H4 (cell line): Measurements from ENCODE around the gene SCGN. TPM values are rescaled to one million over a fixed set of nuclear protein-coding genes. Genes with fewer than 3 reads are reported as not detected.
"Not testable (repeated sequence)": the region's sequence is repeated elsewhere in the genome, so short reads cannot be mapped to it uniquely, and the experiment has no call there.

Experiments used
- DNase-seq: peaks from one replicate; pipeline ENCODE4 v3.0.0-alpha.2; 2015; ENCODE audit warnings: low spot score
- total RNA-seq: library from RNA; depleted of rRNA; stranded (reverse); fragments of >200 nt; shearing (Covaris generic); gene quantifications from 2 replicates; pipeline ENCODE4 v1.2.3, GENCODE V29; 2014; rRNA removed

SCGN gene
- total RNA-seq, 1 experiment from 2014 or later, result not detected

DNA sequence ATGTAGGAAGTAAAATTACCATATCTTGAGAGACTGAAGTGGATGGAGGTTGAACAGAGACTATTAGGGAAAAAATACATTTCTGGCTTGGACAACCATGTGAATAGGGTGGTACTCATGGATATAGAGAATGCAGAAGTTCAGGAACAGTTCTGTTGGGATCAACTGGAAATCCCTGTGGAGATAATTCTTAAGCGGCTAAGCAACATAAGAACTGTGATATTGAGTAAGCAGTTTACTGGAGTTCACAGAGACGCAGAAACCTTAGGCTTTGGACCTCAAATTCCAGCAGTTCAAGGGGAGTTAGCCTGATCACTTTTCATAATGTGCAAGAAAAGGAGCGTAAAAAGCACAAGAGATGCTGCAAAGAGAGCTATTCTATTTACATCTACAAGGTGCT lies 78.9 kb downstream of the SCGN start:
- DNase-seq, result no peak

DNA sequence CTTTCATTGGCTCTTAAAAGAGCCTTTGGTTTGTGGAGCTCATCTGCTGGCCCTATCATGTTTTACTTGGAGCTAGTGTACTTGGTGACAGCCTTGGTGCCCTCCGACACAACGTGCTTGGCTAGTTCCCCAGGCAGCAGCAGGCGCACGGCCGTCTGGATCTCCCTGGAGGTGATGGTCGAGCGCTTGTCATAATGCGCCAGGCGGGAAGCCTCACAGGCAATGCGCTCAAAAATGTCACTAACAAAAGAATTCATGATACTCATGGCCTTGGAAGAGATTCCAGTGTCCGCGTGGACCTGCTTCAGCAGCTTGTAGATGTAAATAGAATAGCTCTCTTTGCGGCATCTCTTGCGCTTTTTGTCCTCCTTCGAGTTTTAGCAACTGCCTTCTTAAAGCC lies 79.7 kb downstream of the SCGN start:
- DNase-seq, result no peak

DNA sequence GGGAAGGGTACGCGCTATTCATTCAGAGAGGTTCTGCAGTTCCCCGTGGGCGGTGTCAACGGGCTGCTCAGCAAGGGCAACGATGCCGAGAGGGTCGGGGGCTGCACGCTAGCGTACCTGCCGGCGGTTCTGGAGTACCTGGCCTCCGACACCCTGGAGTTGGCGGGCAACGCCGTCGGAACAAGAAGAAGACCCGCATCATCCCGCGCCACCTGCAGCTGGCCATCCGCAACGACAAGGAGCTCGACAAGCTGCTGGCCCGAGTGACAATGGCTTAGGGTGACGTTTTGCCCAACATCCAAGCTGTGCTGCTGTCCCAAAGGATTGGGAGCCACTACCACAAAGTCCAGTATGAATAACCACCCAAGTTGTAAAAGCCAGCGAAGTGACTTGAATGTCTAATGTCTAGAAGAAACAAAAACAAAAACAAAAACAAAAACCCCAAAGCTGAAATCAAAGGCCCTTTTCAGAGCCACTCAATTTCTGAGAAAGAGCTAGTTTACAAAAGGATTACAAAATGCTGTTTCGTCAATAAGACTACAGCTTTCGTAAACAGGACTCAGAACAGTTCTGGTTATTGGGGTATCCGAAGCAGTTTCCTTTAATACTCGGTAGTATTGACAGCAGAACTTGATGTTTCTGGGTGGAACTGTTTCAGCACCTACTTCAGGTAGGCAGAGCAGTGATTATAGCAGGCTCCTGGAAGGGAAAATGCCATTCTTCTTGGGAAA lies 80.6 kb downstream of the SCGN start:
- no peak for DNase-seq

DNA sequence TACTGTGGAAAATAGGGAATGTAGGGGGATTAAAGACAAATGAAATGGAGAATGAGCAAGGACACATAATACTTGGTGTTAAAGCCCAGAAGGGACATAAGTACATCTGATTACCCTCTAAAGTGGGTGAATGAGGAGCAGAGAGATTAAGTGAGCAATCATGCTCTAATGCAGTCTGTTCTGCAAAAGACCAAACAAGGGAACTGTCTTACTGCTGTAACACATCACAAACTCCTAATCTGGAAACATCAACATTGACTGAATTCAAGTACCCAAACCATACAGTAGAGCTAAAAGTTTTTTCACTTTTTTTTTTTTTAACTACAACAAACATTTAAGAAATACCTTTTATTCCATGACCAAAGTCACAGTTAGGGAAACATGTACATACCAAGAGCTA lies 83.2 kb downstream of the SCGN start:
- no peak for DNase-seq

DNA sequence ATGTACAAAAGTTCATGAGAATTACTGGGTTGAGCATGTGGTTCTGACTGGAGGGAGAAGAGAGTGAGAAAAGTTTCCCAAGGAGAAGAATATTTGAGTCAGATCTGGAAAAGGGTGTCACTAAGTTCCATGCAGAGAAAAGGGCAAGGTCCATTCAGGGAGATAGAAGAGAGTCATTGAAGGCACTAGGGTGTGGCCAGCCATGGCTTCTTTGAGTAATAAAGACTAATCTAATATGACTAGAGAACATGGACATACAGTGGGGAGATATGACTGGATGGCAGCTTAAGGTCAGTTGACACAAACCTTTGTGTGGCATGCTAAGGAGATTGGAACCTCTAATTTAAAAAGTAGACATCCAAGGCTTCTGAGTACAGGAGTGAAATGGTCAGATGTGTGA lies 91.9 kb downstream of the SCGN start:
- no peak for DNase-seq

DNA sequence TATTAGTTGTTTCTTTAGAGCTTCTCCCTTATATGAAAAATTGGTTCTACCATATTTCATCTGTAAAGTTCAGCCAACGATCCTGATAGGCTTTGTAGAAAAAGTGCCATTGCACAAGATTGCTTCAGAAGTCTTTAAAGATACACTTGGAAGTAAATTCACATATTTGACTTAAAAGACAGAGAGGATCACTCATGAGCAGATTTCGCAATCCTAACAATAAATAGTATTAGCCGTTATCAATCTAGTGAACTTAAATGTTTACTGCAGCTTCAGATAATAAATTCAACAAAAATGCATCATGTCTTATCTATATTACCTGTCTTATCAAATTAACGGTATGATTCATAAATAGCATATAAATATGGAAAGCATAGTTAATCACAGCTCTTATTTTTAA lies 93.8 kb downstream of the SCGN start:
- DNase-seq, result no peak

DNA sequence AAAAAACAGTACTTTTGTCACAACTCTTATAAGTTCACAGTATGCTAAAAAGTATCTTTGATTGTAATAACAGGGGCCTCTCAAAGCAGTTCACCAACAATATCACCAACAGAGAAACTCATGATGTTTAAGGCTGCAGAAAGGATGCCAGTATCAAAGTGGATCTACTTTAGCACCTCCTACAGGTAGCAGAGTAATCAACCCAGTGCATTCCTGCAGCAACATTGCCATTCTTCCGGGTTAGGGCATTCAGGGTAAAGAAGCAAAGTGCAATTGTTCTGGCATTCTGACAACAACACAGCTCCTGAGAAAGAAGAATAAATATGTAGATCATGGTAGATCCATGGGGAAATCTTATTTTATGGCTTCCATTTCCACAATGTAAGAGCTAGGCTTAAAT lies 95.0 kb downstream of the SCGN start:
- DNase-seq, result no peak

DNA sequence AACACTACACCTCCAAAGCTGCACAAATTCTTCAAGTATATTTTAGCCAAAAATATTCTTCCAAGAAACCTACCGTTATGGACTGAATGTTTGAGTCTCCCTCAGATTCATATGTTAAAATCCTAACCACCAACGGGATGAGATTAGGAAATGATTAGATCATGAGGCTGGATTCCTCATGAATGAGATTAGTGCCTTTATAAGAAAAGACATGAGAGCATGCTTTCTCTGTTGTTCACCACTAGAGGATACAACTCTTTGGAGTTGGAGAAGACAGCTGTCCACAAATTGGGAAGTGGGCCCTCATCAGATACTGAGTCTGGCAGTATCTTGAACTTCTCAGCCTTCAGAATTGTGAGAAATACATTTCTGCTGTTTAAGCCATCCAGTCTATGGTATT lies 95.5 kb downstream of the SCGN start:
- DNase-seq, result no peak

DNA sequence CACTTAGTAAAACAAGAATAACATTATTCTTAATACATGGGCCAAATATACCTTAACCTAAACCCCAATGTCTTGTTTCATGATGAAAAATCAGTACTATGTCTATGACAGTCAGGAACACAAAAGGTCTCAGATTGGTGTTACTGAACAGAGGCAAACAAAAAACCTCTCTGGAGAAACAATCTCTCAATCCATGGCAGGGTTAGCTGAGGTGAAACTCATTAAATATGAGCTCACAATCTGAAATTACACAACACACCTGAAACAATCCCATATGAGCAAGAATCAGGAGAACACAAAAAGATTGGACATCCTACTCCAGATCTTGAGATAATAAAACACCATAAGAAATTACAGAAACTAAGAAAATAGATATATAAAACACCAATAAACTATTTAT lies 96.0 kb downstream of the SCGN start:
- DNase-seq, result no peak

DNA sequence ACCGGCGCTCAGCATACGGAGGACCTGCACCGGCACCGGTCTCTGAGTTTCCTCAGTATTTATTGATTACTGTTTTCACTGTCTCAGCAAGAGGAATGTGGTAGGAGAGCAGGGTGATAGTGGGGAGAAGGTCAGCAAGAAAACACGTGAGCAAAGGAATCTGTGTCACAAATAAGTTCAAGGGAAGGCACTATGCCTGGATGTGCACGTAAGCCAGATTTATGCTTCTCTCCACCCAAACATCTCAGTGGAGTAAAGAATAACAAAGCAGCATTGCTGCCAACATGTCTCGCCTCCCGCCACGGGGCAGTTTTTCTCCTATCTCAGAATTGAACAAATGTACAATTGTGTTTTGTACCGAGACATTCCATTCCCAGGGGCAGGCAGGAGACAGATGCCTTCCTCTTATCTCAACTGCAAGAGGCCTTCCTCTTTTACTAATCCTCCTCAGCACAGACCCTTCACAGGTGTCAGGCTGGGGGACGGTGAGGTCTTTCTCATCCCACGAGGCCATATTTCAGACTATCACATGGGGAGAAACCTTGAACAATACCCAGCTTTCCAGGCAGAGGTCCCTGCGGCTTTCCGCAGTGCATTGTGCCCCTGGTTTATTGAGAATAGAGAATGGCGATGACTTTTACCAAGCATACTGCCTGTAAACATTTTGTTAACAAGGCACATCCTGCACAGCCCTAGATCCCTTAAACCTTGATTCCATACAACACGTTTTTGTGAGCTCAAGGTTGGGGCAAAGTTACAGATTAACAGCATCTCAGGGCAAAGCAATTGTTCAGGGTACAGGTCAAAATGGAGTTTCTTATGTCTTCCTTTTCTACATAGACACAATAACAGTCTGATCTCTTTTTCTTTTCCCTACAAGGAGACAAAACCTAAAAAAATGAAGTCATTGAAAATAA lies 96.8 kb downstream of the SCGN start:
- DNase-seq, result not testable (repeated sequence)

DNA sequence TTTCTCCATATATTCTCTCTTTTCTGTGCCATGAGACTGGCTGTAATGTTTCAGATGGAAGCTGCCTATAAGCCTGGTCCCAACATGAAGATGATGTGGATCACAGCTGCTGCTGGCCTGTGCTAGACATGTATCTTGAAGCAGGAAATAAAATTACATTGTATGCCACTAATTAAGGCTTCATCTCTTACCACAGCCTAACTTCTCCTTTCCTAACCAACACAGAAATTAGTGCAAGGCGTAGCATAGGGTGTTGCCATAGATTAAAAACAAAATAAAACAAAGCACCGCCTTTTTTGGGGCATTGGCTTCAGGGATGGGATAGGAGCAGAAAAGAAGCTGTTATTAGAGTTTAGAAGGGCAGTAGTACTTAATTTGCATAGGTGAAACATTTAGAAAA lies 97.8 kb downstream of the SCGN start:
- no peak for DNase-seq

DNA sequence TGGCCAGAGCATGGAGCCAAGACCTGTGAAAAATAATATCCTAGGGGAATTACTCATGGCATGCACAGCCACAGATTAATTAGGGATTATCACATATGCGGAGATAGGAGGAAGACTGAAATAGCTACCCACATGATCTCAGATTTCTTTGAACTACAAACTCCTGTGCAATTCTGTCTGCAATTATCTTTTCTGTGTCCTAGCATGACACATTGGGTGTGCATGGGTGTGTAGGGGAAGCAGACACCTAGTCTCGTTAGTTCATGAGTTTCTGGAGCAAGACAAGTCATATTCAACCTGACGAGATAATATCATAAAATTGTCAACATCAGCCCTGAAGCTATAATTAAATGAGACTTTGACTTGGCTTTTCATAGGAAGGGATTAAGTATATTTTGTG lies 98.9 kb downstream of the SCGN start:
- no peak for DNase-seq

Other genes starting within 250 kb of the SCGN start
- gene SLC17A4, start 102.5 kb downstream of the SCGN start, total RNA-seq, result not detected in 2 replicates
- not detected in 2 replicates for gene SLC17A1, start 179.8 kb downstream of the SCGN start, total RNA-seq
- 0.39 TPM in 1 of 2 replicates, not detected in the other for gene SLC17A3, start 222.0 kb downstream of the SCGN start, total RNA-seq